ACC112 (cell line): ENCODE results near the gene C18orf32.
A peak's percentile ranks its signal among the peaks of the same experiment; 100 is the strongest.
"Not testable (repeated sequence)": the region's sequence is repeated elsewhere in the genome, so short reads cannot be mapped to it uniquely, and the experiment has no call there.

Experiments used
- H2AFZ ChIP-seq: fragments of 200-600 bp; sonication (generic); one replicate; pipeline ENCODE4 v1.6.0; 2017; ENCODE audit warnings: antibody characterized with exemption, low read length; ENCODE audit not compliant: unreplicated experiment
- H3K27ac ChIP-seq: fragments of 200-600 bp; sonication (generic); 2 replicates; pipeline ENCODE4 v1.5.1; 2014; ENCODE audit warnings: low read depth, mild to moderate bottlenecking, antibody characterized with exemption, low read length, moderate library complexity
- H3K27me3 ChIP-seq: fragments of 200-600 bp; sonication (generic); 2 replicates; pipeline ENCODE4 v1.6.1; 2014; ENCODE audit warnings: mild to moderate bottlenecking, antibody characterized with exemption, low read length, moderate library complexity, mixed read lengths; ENCODE audit not compliant: insufficient read depth
- H3K36me3 ChIP-seq: fragments of 200-600 bp; sonication (generic); 2 replicates; pipeline ENCODE4 v1.6.1; 2016; ENCODE audit warnings: mild to moderate bottlenecking, antibody characterized with exemption, low read length, moderate library complexity, mixed read lengths; ENCODE audit not compliant: insufficient read depth
- H3K4me1 ChIP-seq: fragments of 200-600 bp; sonication (generic); one replicate; pipeline ENCODE4 v1.6.1; 2016; ENCODE audit warnings: low read length, mixed read lengths; ENCODE audit not compliant: insufficient read depth, unreplicated experiment, control insufficient read depth
- H3K4me3 ChIP-seq: fragments of 200-600 bp; sonication (generic); 2 replicates; pipeline ENCODE4 v1.5.1; 2014; ENCODE audit warnings: mild to moderate bottlenecking, low read depth, low read length
- H3K79me2 ChIP-seq: fragments of 200-600 bp; sonication (generic); one replicate; pipeline ENCODE4 v1.6.0; 2016; ENCODE audit warnings: low read length; ENCODE audit not compliant: control insufficient read depth, unreplicated experiment, insufficient read depth

C18orf32 gene

DNA sequence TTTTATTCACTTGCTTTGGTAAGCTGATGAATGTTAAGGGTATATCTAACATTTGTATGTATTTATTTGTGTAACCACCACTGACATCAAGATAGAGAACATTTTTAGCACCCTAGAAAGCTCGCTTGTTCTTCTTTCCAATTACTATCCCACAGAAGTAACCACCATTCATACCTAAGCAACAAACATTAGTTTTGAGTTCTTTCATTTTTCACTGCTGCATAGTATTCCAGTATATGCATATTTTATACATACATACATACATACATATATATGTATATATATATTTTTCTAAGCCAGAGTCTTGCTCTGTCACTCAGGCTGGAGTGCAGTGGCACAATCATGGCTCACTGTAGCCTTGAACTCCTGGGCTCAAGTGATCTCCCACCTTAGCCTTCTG is 15.5 kb downstream of the C18orf32 start:
- Histone ChIP-seq H3K27ac (no peak overlapping the region), H3K79me2 (no peaks in the 10 kb centered on the region), H3K27me3 (no peaks in the 10 kb centered on the region), H3K36me3 (no peaks in the 10 kb centered on the region), H3K4me1 (peaks cover 3% of the 10 kb centered on the region), H2AFZ (no peak overlapping the region), H3K4me3 (no peak overlapping the region)

DNA sequence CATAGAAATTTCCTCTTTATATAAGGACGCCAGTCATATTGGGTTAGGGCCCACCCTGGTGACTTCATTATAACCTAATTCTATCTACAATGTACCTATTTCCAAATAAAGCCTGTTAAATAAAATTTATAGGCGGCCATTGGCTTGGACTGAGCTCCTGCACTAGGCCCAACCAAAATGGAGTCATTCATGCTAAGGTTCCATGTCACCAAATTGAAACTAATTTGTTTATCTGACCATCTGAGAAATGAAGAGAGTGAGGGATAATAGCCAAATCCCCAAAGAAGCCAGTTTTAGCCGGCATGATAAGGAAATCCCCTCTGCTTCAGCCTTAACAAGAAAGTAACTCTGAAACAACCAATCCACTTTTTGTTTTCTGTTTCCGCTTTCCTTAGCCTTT is 19.4 kb downstream of the C18orf32 start:
- Histone ChIP-seq H3K36me3 (no peaks in the 10 kb centered on the region), H3K27ac (no peak overlapping the region), H2AFZ (no peak overlapping the region), H3K79me2 (no peaks in the 10 kb centered on the region), H3K27me3 (no peaks in the 10 kb centered on the region), H3K4me3 (no peak overlapping the region), H3K4me1 (no peaks in the 10 kb centered on the region)

DNA sequence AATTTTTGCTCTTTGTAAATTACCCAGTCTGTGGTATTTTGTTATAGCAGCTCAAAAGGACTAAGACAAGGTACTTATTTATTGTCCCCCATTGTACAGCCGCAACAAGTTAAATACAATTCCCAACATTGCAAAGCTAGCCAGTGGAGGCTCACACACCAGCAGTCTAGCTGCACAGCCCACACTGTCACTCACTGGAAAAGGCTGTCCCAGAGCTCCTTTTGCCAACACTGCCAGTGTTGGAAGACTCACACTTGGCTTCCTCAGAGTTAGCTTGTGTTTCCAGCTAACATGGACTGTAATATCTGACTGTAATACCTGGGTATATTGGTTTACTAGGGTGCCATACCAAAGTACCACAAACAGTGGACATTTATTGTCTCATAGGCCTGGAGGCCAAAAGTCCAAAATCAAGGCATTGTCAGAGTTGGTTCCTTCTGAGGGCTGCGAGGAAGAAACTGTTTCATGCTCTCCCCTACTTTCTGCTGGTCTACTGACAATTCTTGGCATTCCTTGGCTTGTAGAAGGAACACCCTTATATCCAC is 19.9 kb downstream of the C18orf32 start:
- Histone ChIP-seq H3K27ac (no peak overlapping the region), H3K4me1 (no peaks in the 10 kb centered on the region), H2AFZ (no peak overlapping the region), H3K27me3 (no peaks in the 10 kb centered on the region), H3K4me3 (no peak overlapping the region), H3K36me3 (no peaks in the 10 kb centered on the region), H3K79me2 (no peaks in the 10 kb centered on the region)

DNA sequence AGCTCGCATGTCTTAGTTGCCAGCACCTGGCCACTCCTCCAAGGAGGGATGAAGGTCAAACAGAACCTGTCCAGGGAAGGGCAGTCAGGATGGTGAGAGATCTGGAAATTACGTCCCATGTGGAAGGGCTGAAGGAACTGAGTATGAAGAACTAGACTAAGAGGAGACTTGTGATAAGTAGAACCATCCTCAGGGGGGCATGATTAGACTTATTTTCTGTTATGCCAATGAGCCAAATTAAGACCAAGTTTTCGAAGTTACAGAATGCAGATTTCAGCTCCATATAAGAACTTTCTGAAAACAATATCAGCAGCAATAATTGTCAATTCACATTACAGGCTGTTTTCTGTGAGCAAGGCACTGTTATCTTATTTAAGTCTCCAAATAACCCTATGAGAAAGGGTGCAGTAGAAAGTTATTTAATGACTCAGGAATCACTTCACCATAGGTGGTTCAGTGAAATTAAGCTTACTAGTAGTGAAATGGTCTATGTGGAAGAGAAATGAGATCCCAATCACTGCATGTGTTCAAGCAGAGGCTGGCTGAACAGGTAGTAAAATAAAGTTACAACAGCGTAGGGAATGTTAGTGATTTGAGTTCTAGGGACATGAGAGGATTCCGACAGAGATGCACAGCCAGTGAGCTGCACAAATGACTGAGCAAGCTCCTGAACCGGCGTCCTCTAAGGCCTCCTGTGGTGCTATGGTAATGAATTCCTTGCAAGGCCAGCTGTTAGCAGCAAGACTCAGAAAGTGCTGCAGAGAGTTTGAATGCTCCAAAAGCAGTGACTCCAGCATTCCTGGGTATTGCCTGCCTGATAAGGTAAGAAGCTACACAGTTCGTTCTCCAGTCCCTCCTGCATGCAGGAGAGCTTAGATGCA is 22.1 kb downstream of the C18orf32 start:
- no peak overlapping the region for H3K27ac ChIP-seq
- peaks cover 4% of the 10 kb centered on the region for H3K79me2 ChIP-seq
- no peak overlapping the region for H3K4me3 ChIP-seq
- no peaks in the 10 kb centered on the region for H3K27me3 ChIP-seq
- peaks cover 3% of the 10 kb centered on the region for H3K4me1 ChIP-seq
- no peaks in the 10 kb centered on the region for H3K36me3 ChIP-seq
- H2AFZ ChIP-seq, result no peak overlapping the region

DNA sequence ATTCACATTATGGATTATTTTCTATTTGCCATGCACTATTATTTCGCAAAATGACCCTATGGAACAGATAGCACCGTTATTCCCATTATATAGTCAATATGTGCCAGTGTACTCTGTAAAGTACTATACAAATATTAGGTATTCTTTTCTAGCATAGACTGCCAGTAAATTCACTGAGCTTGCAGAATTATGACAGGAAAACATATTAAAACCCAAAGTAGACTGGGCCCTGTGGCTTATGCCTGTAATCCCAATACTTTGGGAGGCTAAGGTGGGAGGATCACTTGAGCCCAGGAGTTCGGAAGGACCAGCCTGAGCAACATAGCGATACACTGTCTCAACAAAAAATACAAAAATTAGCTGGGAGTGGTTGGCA is 25.4 kb downstream of the C18orf32 start:
- Histone ChIP-seq H3K4me1 (peaks cover 22% of the 10 kb centered on the region), H3K79me2 (peaks cover 23% of the 10 kb centered on the region), H3K4me3 (peak overlapping the region; percentile 96; the same call in 1 of the 2 replicates), H3K27me3 (no peaks in the 10 kb centered on the region), H3K36me3 (no peaks in the 10 kb centered on the region), H3K27ac (peak overlapping the region; percentile 33), H2AFZ (no peak overlapping the region)

DNA sequence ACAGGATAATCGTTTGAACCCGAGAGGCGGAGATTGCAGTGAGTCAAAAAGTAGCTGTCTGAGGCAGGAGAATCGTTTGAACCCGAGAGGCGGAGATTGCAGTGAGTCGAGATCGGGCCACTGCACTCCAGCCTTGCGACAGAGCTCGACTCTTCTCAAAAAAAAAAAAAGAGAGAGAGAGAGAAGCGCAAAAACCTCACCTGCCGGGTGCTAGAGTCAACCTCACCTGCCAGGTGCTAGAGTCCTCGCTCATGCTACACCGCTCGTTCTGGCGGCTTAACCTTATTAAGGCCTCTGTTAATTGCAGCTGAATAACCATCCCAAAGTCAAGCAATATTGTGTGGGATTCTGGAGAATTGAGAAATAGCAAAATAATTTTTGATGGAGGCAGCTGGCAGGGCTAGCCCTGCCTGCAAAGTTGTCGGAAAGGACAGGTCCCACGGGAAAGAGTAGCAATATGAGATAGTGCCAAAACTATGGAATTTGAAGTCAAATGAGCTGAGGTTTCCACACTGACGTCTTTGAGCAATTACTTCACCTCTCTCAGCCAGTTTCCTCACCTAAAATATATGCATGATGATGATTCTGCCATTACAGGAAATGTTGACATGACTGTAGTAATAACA is 25.9 kb downstream of the C18orf32 start:
- peak overlapping the region; percentile 96 for H3K4me3 ChIP-seq
- no peaks in the 10 kb centered on the region for H3K36me3 ChIP-seq
- H3K79me2 ChIP-seq, result peaks cover 26% of the 10 kb centered on the region
- H3K27ac ChIP-seq, result peak overlapping the region; percentile 65
- peak overlapping the region; percentile 50 for H2AFZ ChIP-seq
- H3K27me3 ChIP-seq, result no peaks in the 10 kb centered on the region
- peaks cover 27% of the 10 kb centered on the region for H3K4me1 ChIP-seq

DNA sequence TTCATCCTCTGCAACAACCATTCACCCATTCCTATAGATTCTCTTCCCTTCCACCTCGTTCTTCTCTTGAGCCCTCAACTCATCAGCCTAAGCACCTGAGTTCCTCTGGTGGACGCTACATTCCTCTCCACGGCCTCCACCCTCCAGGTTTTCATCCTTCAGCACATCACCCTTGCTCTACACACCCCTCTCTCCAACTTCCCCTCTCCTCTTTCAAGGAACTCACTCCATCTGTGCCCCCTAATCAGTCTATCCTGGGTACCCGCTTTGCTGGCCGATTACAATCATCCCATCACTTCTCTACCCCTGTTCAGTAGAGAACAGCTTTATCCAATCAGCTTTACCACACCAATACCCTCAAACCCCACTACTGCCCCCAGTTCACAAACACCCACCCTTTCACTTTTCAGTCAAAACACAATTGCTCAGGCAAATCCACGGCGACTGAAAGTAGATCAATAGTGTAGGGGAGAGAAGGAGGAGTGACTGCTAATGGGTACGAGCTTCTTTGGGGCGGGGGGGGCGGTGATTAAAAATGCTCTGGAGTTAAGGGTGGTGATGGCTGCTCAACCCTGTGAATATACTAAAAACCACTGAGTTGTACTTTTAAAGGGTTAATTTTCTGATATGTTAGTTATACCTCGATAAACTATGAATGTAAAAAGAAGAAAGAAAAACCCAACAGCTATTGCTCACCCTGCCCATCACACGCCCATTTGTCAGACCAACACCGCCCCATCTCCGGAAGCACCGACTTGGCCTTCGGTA is 27.4 kb downstream of the C18orf32 start:
- Histone ChIP-seq H3K79me2 (peaks cover 35% of the 10 kb centered on the region), H3K27me3 (no peaks in the 10 kb centered on the region), H3K36me3 (0 out of 2 replicates have a peak, but pooled peaks cover 5% of the 10 kb centered on the region), H2AFZ (peak overlapping the region; percentile 94), H3K4me3 (peak overlapping the region; percentile 96), H3K27ac (peak overlapping the region; percentile 65; the same call in 1 of the 2 replicates), H3K4me1 (peaks cover 28% of the 10 kb centered on the region)

DNA sequence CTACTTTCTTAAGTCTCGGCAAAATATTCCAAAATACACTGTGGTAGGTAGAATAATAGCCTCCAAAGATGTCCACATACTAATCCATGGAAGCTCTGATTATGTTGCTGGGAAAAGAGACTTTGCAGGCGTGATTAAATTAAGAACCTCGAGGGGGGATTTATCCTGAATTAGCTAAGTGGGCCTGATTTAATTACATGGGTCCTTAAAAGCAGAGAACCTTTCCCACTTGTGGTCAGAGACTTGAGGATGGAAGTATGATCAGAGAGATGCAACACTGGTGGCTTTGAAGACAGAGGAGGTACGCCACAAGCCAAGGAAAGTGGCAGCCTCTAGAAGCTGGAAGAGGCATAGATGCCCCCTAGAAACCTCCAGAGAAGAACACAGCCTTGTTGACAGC is 29.4 kb downstream of the C18orf32 start:
- Histone ChIP-seq H3K79me2 (peaks cover 45% of the 10 kb centered on the region), H3K27ac (no peak overlapping the region), H2AFZ (no peak overlapping the region), H3K36me3 (peaks cover 10% of the 10 kb centered on the region; the same call in 1 of the 2 replicates), H3K4me1 (peaks cover 28% of the 10 kb centered on the region), H3K4me3 (no peak overlapping the region), H3K27me3 (no peaks in the 10 kb centered on the region)

DNA sequence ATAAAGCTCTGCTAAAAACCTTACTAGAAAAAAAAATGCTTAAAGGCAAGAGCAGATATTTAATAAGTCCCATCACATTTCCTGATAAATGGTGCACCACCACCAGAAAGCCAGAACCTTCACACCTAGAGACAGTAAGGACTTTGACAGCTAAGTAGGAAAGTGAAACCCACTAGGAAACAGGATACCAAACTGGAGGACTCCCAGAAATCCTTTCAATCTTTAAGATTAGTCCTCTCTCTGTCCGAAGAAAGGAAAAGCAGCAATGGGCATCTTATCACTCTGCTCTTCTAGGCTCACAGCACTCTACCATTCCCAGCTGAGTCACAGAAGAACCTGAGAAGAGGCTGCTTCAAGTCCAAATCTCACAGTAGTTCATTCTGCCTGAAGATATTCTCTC is 30.2 kb downstream of the C18orf32 start:
- Histone ChIP-seq H3K27me3 (no peaks in the 10 kb centered on the region), H3K36me3 (peaks cover 13% of the 10 kb centered on the region; the same call in 1 of the 2 replicates), H3K27ac (0 out of 2 replicates have a peak overlapping the region, but pooled peaks have one; percentile 3), H2AFZ (no peak overlapping the region), H3K4me3 (peak overlapping the region; percentile 12; the same call in 1 of the 2 replicates), H3K79me2 (peaks cover 45% of the 10 kb centered on the region), H3K4me1 (peaks cover 28% of the 10 kb centered on the region)

DNA sequence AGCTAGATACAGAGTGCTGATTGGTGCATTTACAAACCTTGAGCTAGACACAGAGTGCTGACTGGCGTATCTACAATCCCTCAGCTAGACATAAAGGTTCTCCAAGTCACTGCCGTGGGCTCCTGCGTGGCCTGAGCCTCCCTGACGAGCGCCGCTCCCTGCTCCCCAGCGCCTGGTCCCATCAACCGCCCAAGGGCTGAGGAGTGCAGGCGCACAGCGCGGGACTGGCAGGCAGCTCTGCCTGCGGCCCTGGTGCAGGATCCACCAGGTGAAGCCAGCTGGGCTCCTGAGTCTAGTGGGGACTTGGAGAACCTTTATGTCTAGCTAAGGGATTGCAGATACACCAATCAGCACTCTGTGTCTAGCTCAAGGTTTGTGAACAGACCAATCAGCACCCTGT is 34.5 kb downstream of the C18orf32 start:
- not testable (repeated sequence) for H3K4me3 ChIP-seq, H3K27me3 ChIP-seq, H3K27ac ChIP-seq, H2AFZ ChIP-seq
- Histone ChIP-seq H3K36me3 (peaks cover 33% of the 10 kb centered on the region; the same call in 1 of the 2 replicates), H3K79me2 (peaks cover 33% of the 10 kb centered on the region), H3K4me1 (peaks cover 14% of the 10 kb centered on the region)
